ENCODE results near the gene ATP11A.

Gene ATP11A

GRCh38 chr13:112926003-112926402, 236.2 kb downstream of the ATP11A start:
- Mint-ChIP-seq H3K4me1 (peaks cover 11% of the 10 kb centered on the region), H3K36me3 (no peaks in the 10 kb centered on the region), H3K9me3 (no peaks in the 10 kb centered on the region), H3K27ac (no peak overlapping the region), H3K4me3 (no peak overlapping the region)
- DNase-seq (ENCODE audit: low spot score in 2 of 2), result no peak
- ATAC-seq, result no peak

GRCh38 chr13:112926993-112927392, 237.2 kb downstream of the ATP11A start:
- no peaks in the 10 kb centered on the region for H3K36me3 Mint-ChIP-seq
- H3K4me1 Mint-ChIP-seq, result peaks cover 11% of the 10 kb centered on the region
- DNase-seq (ENCODE audit: low spot score in 2 of 2), result no peak
- no peaks in the 10 kb centered on the region for H3K9me3 Mint-ChIP-seq
- H3K4me3 Mint-ChIP-seq, result no peak overlapping the region
- no peak for ATAC-seq
- no peak overlapping the region for H3K27ac Mint-ChIP-seq

- H3K9me3 Mint-ChIP-seq, result no peaks in the 10 kb centered on the region
- no peak for ATAC-seq
- H3K4me3 Mint-ChIP-seq, result no peak overlapping the region
- no peaks in the 10 kb centered on the region for H3K36me3 Mint-ChIP-seq
- DNase-seq (ENCODE audit: low spot score in 2 of 2), result no peak
- no peak overlapping the region for H3K27ac Mint-ChIP-seq
- peaks cover 11% of the 10 kb centered on the region for H3K4me1 Mint-ChIP-seq
Observed at GRCh38 chr13:112928020-112928971, 238.5 kb downstream of the ATP11A start.

GRCh38 chr13:112928972-112929782, 239.3 kb downstream of the ATP11A start:
- Mint-ChIP-seq H3K9me3 (no peaks in the 10 kb centered on the region), H3K4me1 (peaks cover 11% of the 10 kb centered on the region), H3K4me3 (no peak overlapping the region), H3K27ac (no peak overlapping the region), H3K36me3 (no peaks in the 10 kb centered on the region)
- DNase-seq (ENCODE audit: low spot score in 2 of 2), result no peak
- ATAC-seq, result no peak

GRCh38 chr13:112929783-112930055, 239.9 kb downstream of the ATP11A start:
- H3K27ac Mint-ChIP-seq, result no peak overlapping the region
- H3K4me3 Mint-ChIP-seq, result no peak overlapping the region
- ATAC-seq, result no peak
- DNase-seq (ENCODE audit: low spot score in 2 of 2), result no peak
- no peaks in the 10 kb centered on the region for H3K36me3 Mint-ChIP-seq
- no peaks in the 10 kb centered on the region for H3K9me3 Mint-ChIP-seq
- peaks cover 11% of the 10 kb centered on the region for H3K4me1 Mint-ChIP-seq

GRCh38 chr13:112930192-112930591, 240.4 kb downstream of the ATP11A start:
- Mint-ChIP-seq H3K4me1 (peaks cover 11% of the 10 kb centered on the region), H3K36me3 (no peaks in the 10 kb centered on the region), H3K9me3 (no peaks in the 10 kb centered on the region), H3K4me3 (no peak overlapping the region), H3K27ac (no peak overlapping the region)
- ATAC-seq (no peak), DNase-seq (ENCODE audit: low spot score in 2 of 2) (no peak)

- no peaks in the 10 kb centered on the region for H3K36me3 Mint-ChIP-seq
- ATAC-seq (peak; percentile 29), DNase-seq (ENCODE audit: low spot score in 2 of 2) (no peak)
- no peaks in the 10 kb centered on the region for H3K9me3 Mint-ChIP-seq
- H3K4me1 Mint-ChIP-seq, result peaks cover 11% of the 10 kb centered on the region
- no peak overlapping the region for H3K27ac Mint-ChIP-seq
- peak overlapping the region; percentile 14 for H3K4me3 Mint-ChIP-seq
Observed at GRCh38 chr13:112931028-112931934, 241.4 kb downstream of the ATP11A start.

- no peak for ATAC-seq
- Mint-ChIP-seq H3K27ac (no peak overlapping the region), H3K9me3 (no peaks in the 10 kb centered on the region), H3K4me1 (peaks cover 11% of the 10 kb centered on the region), H3K36me3 (no peaks in the 10 kb centered on the region), H3K4me3 (no peak overlapping the region)
- DNase-seq (ENCODE audit: low spot score in 2 of 2), result no peak
Observed at GRCh38 chr13:112932971-112933370, 243.1 kb downstream of the ATP11A start.

- no peaks in the 10 kb centered on the region for H3K36me3 Mint-ChIP-seq
- H3K4me1 Mint-ChIP-seq, result peaks cover 11% of the 10 kb centered on the region
- H3K27ac Mint-ChIP-seq, result no peak overlapping the region
- no peak for DNase-seq (ENCODE audit: low spot score in 2 of 2)
- no peak for ATAC-seq
- H3K9me3 Mint-ChIP-seq, result no peaks in the 10 kb centered on the region
- H3K4me3 Mint-ChIP-seq, result no peak overlapping the region
Observed at GRCh38 chr13:112933649-112934048, 243.8 kb downstream of the ATP11A start.

- Mint-ChIP-seq H3K4me3 (no peak overlapping the region), H3K9me3 (no peaks in the 10 kb centered on the region), H3K27ac (no peak overlapping the region), H3K36me3 (no peaks in the 10 kb centered on the region), H3K4me1 (peaks cover 11% of the 10 kb centered on the region)
- DNase-seq (ENCODE audit: low spot score in 2 of 2), result no peak
- peak; percentile 16 for ATAC-seq
Observed at GRCh38 chr13:112934078-112934477, 244.2 kb downstream of the ATP11A start.

Measured in stimulated activated effector memory CD8-positive, alpha-beta T cell treated with anti-CD3 and anti-CD28 coated beads, Interleukin-12 subunit alpha, Interleukin-12 subunit beta, amount 100 ng/mL, for 72 hours (primary cell).